Liver (tissue), 3 donors: Measurements from ENCODE around the gene DRD5.

ENCODE experiments used
- ATF3 ChIP-seq: IDR thresholded peaks from 2 replicates; pipeline ENCODE4 v1.6.1; 2016; ENCODE audit warnings: antibody characterized with exemption
- CTCF ChIP-seq: fragments of 150-350 bp; IDR thresholded peaks from 2 replicates; pipeline ENCODE4 v1.5.1; 2017; ENCODE audit warnings: improper control_type of control experiment, low read depth, low read length; ENCODE audit not compliant: missing input control
- MAX ChIP-seq: IDR thresholded peaks from 2 replicates; pipeline ENCODE4 v1.6.1; 2016; ENCODE audit warnings: antibody characterized with exemption
- RAD21 ChIP-seq, 2 donors: IDR thresholded peaks; 2 replicates each; pipeline ENCODE4 v1.6.1; 2016; ENCODE audit warnings: antibody characterized with exemption in 2 of 2, mild to moderate bottlenecking in 2 of 2
- donor health status: healthy.
- donor health status: healthy.

GRCh38 chr4:9816285-9816684, 34.9 kb downstream of the DRD5 start:
- TF ChIP-seq CTCF: no peak
- TF ChIP-seq MAX: no peak
- TF ChIP-seq RAD21 (IDR thresholded peaks at IDR 0.05): no peak
- TF ChIP-seq ATF3: no peak
